HCT116 (cell line): Measurements from ENCODE around the gene TRDMT1. TPM values are rescaled to one million over a fixed set of nuclear protein-coding genes. Genes with fewer than 3 reads are reported as not detected.

Experiments
- ATAC-seq: fragments of 200-7000 bp; cut with Tn5 transposase; 2 replicates; pipeline ENCODE4 v1.9.1; 2020; ENCODE audit warnings: mild to moderate bottlenecking, moderate library complexity
- BruUV-seq: library from RNA; stranded (reverse); fragments of 400-500 nt; replicated peaks from 2 replicates; lab custom pipeline; 2021; lab: Mats Ljungman, UMichigan
- CTCF ChIA-PET: fragments of 300-600 bp; sonication (Branson Sonifier 250); formaldehyde crosslinking; loops from one replicate; lab custom pipeline; 2021; ENCODE audit warnings: antibody characterized with exemption; lab: Charles Lee
- POLR2A ChIA-PET: fragments of 300-600, 350-600 bp; sonication (Branson Sonifier 250); formaldehyde crosslinking; loops from one replicate; lab custom pipeline; 2021; ENCODE audit warnings: antibody characterized with exemption; lab: Charles Lee
- RAD21 ChIA-PET, 2 experiments: fragments of 300-600 bp; sonication (Branson Sonifier 250); formaldehyde crosslinking; loops; one replicate each; lab custom pipeline; 2023; ENCODE audit warnings: low total read pairs in 2 of 2; ENCODE audit not compliant: uncharacterized antibody in 2 of 2, unreplicated experiment in 2 of 2, low non-redundant PET in 1 of 2; lab: Charles Lee
- DNase-seq: peaks from one replicate; pipeline ENCODE4 v3.0.0-alpha.2; 2010; ENCODE audit warnings: low read depth, low spot score
- H2AFZ ChIP-seq: fragments of 200-600 bp; shearing (Covaris generic), sonication (generic); 2 replicates; pipeline ENCODE4 v1.6.1; 2017; ENCODE audit warnings: low read depth, mixed run types, mixed read lengths, antibody characterized with exemption, low read length; ENCODE audit not compliant: poor library complexity, severe bottlenecking
- H3K27ac ChIP-seq: 2 replicates; pipeline ENCODE4 v1.5.1; 2012; ENCODE audit warnings: low read depth, low read length
- H3K27me3 ChIP-seq: fragments of 200-600 bp; sonication (generic); 2 replicates; pipeline ENCODE4 v1.6.1; 2016; ENCODE audit warnings: mixed run types, low read length, mixed read lengths; ENCODE audit not compliant: insufficient read depth
- H3K36me3 ChIP-seq, 2 experiments: fragments of 200-500 bp in 1 of 2; fragments of 200-600 bp in 1 of 2; sonication (Bioruptor generic) in 1 of 2; sonication (generic) in 1 of 2; 2 replicates each; pipeline versions ENCODE4 v1.5.1 to v1.6.1; 2014 to 2016; ENCODE audit warnings: low read length in 2 of 2, inconsistent platforms in 1 of 2, mixed read lengths in 1 of 2, mixed run types in 1 of 2; ENCODE audit not compliant: insufficient read depth in 2 of 2, control insufficient read depth in 1 of 2
- H3K4me1 ChIP-seq, 2 experiments: fragments of 200-600 bp in 1 of 2; sonication (generic) in 1 of 2; 2 replicates each; pipeline versions ENCODE4 v1.5.1 to v1.6.1; 2012 to 2017; ENCODE audit warnings: low read length in 2 of 2, inconsistent platforms in 1 of 2, mild to moderate bottlenecking in 1 of 2, mixed read lengths in 1 of 2, mixed run types in 1 of 2, moderate library complexity in 1 of 2; ENCODE audit not compliant: insufficient read depth in 2 of 2, control insufficient read depth in 1 of 2
- H3K4me2 ChIP-seq: fragments of 200-600 bp; sonication (generic); 2 replicates; pipeline ENCODE4 v1.6.1; 2017; ENCODE audit warnings: mixed run types, low read length, mixed read lengths
- H3K4me3 ChIP-seq, 2 experiments: fragments of 200-600 bp in 1 of 2; sonication (generic) in 1 of 2; replicated peaks in 1 of 2; 2 replicates each; pipeline ENCODE4 v1.5.1; 2011 to 2016; ENCODE audit warnings: low read length in 2 of 2, control low read depth in 1 of 2, low read depth in 1 of 2, mild to moderate bottlenecking in 1 of 2, mixed read lengths in 1 of 2, mixed run types in 1 of 2
- H3K79me2 ChIP-seq: fragments of 200-600 bp; sonication (generic); 2 replicates; pipeline ENCODE4 v1.6.1; 2017; ENCODE audit warnings: mild to moderate bottlenecking, mixed run types, low read length, moderate library complexity, mixed read lengths; ENCODE audit not compliant: insufficient read depth
- H3K9ac ChIP-seq: fragments of 200-600 bp; sonication (generic); 2 replicates; pipeline ENCODE4 v1.6.1; 2016; ENCODE audit warnings: low read length, mixed read lengths
- H3K9me2 ChIP-seq: fragments of 200-600 bp; sonication (generic), shearing (Covaris generic); 2 replicates; pipeline ENCODE4 v1.6.1; 2017; ENCODE audit warnings: mixed run types, mild to moderate bottlenecking, moderate library complexity; ENCODE audit not compliant: insufficient read depth
- H3K9me3 ChIP-seq, 2 experiments: fragments of 200-500 bp in 1 of 2; fragments of 200-600 bp in 1 of 2; sonication (Bioruptor generic) in 1 of 2; sonication (generic) in 1 of 2; 2 replicates each; pipeline ENCODE4 v1.6.1; 2014 to 2017; ENCODE audit warnings: low read length in 2 of 2, mixed read lengths in 2 of 2, inconsistent platforms in 1 of 2, low read depth in 1 of 2, mild to moderate bottlenecking in 1 of 2, mixed run types in 1 of 2, moderate library complexity in 1 of 2; ENCODE audit not compliant: control insufficient read depth in 1 of 2, insufficient read depth in 1 of 2
- H4K20me1 ChIP-seq: fragments of 200-600 bp; sonication (generic), shearing (Covaris generic); 2 replicates; pipeline ENCODE4 v1.6.1; 2017; ENCODE audit warnings: mixed run types, mild to moderate bottlenecking, moderate library complexity; ENCODE audit not compliant: insufficient read depth
- CTCF ChIP-seq, 3 experiments: fragments of 200-600 bp in 1 of 3; sonication (generic) in 1 of 3; IDR thresholded peaks in 2 of 3; conservative IDR thresholded peaks in 1 of 3; 2 replicates each; pipeline ENCODE4 v1.5.1; 2012 to 2017; ENCODE audit warnings: low read depth in 2 of 3, low read length in 2 of 3, antibody characterized with exemption in 1 of 3, borderline replicate concordance in 1 of 3, control low read depth in 1 of 3, mild to moderate bottlenecking in 1 of 3, mixed read lengths in 1 of 3, mixed run types in 1 of 3, moderate library complexity in 1 of 3; ENCODE audit not compliant: insufficient read depth in 1 of 3
- ELF1 ChIP-seq: IDR thresholded peaks from 2 replicates; pipeline ENCODE4 v1.6.1; 2012; ENCODE audit warnings: low read depth, borderline replicate concordance
- REST ChIP-seq: IDR thresholded peaks from 2 replicates; pipeline ENCODE4 v1.6.1; 2012; ENCODE audit warnings: low read depth
- SRF ChIP-seq: IDR thresholded peaks from 2 replicates; pipeline ENCODE4 v1.6.1; 2012; ENCODE audit warnings: low read depth
- TCF7L2 ChIP-seq: IDR thresholded peaks from 2 replicates; pipeline ENCODE4 v1.7.0; 2011; ENCODE audit warnings: borderline replicate concordance, inconsistent platforms; ENCODE audit not compliant: insufficient read depth, insufficient read length; ENCODE audit errors: extremely low read depth
- YY1 ChIP-seq: IDR thresholded peaks from 2 replicates; pipeline ENCODE4 v1.6.1; 2011; ENCODE audit warnings: low read length, low read depth, moderate library complexity, mild to moderate bottlenecking; ENCODE audit not compliant: insufficient replicate concordance; ENCODE audit errors: extremely low read depth
- ZFX ChIP-seq: fragments of 450-650 bp; IDR thresholded peaks from 2 replicates; pipeline ENCODE4 v1.6.1; 2017
- ZNF274 ChIP-seq: fragments of 200-500 bp; sonication (Bioruptor generic); IDR thresholded peaks from 2 replicates; pipeline ENCODE4 v1.6.1; 2014; ENCODE audit warnings: mild to moderate bottlenecking, low read depth, low read length, inconsistent platforms
- intact Hi-C: fragments of 100-400 bp; cut with micrococcal nuclease; formaldehyde crosslinking; loops from 2 replicates; pipeline ENCODE4 v1.10.0; 2022
- total RNA-seq: library from RNA; stranded (reverse); gene quantifications from one replicate; pipeline ENCODE4 v1.2.1, GENCODE V29; 2021; ENCODE audit not compliant: unreplicated experiment

Gene TRDMT1
- total RNA-seq, 1 experiment from 2014 or later = 8.6 TPM

- Histone ChIP-seq H3K9me3 (no peaks in the 10 kb centered on the region), H3K9me2 (no peaks in the 10 kb centered on the region), H3K4me2 (no peak overlapping the region), H2AFZ (no peak overlapping the region), H3K36me3 (no peaks in the 10 kb centered on the region), H3K27me3 (no peaks in the 10 kb centered on the region), H3K9ac (no peak overlapping the region), H4K20me1 (no peaks in the 10 kb centered on the region), H3K79me2 (no peaks in the 10 kb centered on the region), H3K4me3 (no peak overlapping the region), H3K4me1 (no peaks in the 10 kb centered on the region), H3K27ac (no peak overlapping the region)
- ChIA-PET POLR2A (interaction anchor here (1.2 kb wide), 1 partner anchor 284 kb away, joined by 3 read pairs; no protein-coding TSS in a partner anchor), RAD21 (no interaction called here), CTCF (no interaction called here)
- no peak for DNase-seq
- no peak for ATAC-seq
- BruUV-seq = no TSS peak
- TF ChIP-seq SRF (no peak), TCF7L2 (no peak), REST (no peak), ZNF274 (no peak), ZFX (no peak)
- intact Hi-C loops = no loop called here
Measured at GRCh38 chr10:17175551-17175950, 25.9 kb downstream of the TRDMT1 start.

GRCh38 chr10:17174626-17175025 is 26.8 kb downstream of the TRDMT1 start:
- intact Hi-C loops = no loop called here
- CTCF ChIA-PET = no interaction called here

More at GRCh38 chr10:17174626-17175025, 26.8 kb downstream of the TRDMT1 start:
- H3K9ac ChIP-seq = no peak overlapping the region
- no peaks in the 10 kb centered on the region for H3K9me2 ChIP-seq
- ATAC-seq (no peak), DNase-seq (no peak)
- H3K79me2 ChIP-seq = no peaks in the 10 kb centered on the region
- H3K9me3 ChIP-seq = no peaks in the 10 kb centered on the region
- H2AFZ ChIP-seq = no peak overlapping the region
- no peaks in the 10 kb centered on the region for H3K36me3 ChIP-seq
- no peak overlapping the region for H3K4me3 ChIP-seq
- H3K27me3 ChIP-seq = no peaks in the 10 kb centered on the region
- ChIA-PET RAD21 (no interaction called here), POLR2A (interaction anchor here (1.2 kb wide), 1 partner anchor 283 kb away, joined by 3 read pairs; no protein-coding TSS in a partner anchor)
- no peak overlapping the region for H3K4me2 ChIP-seq
- H3K4me1 ChIP-seq = no peaks in the 10 kb centered on the region
- no TSS peak for BruUV-seq
- H4K20me1 ChIP-seq = no peaks in the 10 kb centered on the region
- TF ChIP-seq ELF1 (no peak), REST (no peak), CTCF (IDR thresholded peaks at IDR 0.05 in 2 of 3, conservative IDR thresholded peaks at IDR 0.05 in 1 of 3; ENCODE audit: borderline replicate concordance in 1 of 3, insufficient read depth in 1 of 3, low read depth in 2 of 3, low read length in 2 of 3) (no peak), YY1 (no peak), ZFX (no peak)
- H3K27ac ChIP-seq = no peak overlapping the region
